Brain pericyte (primary cell): ENCODE measurements around the gene TMBIM6.
"Not testable (repeated sequence)": the region's sequence is repeated elsewhere in the genome, so short reads cannot be mapped to it uniquely, and the experiment has no call there.

ENCODE experiments used
- DNase-seq: peaks from one replicate; pipeline ENCODE4 v3.0.0-alpha.2; 2012; ENCODE audit warnings: low read depth, low spot score

TMBIM6 gene

GRCh38 chr12:49776858-49777257 is 35.5 kb downstream of the TMBIM6 start:
- DNase-seq: no peak

GRCh38 chr12:49777341-49777740 is 36.0 kb downstream of the TMBIM6 start:
- no peak for DNase-seq

- DNase-seq: no peak
These were observed 36.7 kb downstream of the TMBIM6 start for GRCh38 chr12:49777800-49778748.

GRCh38 chr12:49779581-49779980 is 38.2 kb downstream of the TMBIM6 start:
- DNase-seq: no peak

GRCh38 chr12:49780914-49781313 is 39.6 kb downstream of the TMBIM6 start:
- DNase-seq: not testable (repeated sequence)

GRCh38 chr12:49783917-49784676 is 42.7 kb downstream of the TMBIM6 start:
- DNase-seq: peak; percentile 21

- DNase-seq: no peak
These were observed 43.5 kb downstream of the TMBIM6 start for GRCh38 chr12:49784756-49785409.

- DNase-seq: no peak
These were observed 46.3 kb downstream of the TMBIM6 start for GRCh38 chr12:49787672-49788071.

GRCh38 chr12:49789992-49790391 is 48.6 kb downstream of the TMBIM6 start:
- no peak for DNase-seq

- no peak for DNase-seq
These were observed 49.6 kb downstream of the TMBIM6 start for GRCh38 chr12:49790741-49791555.

- no peak for DNase-seq
These were observed 50.3 kb downstream of the TMBIM6 start for GRCh38 chr12:49791700-49792099.

- no peak for DNase-seq
These were observed 51.0 kb downstream of the TMBIM6 start for GRCh38 chr12:49792181-49792970.

GRCh38 chr12:49792976-49793580 is 51.7 kb downstream of the TMBIM6 start:
- DNase-seq: no peak

- DNase-seq: no peak
These were observed 52.3 kb downstream of the TMBIM6 start for GRCh38 chr12:49793620-49794019.

GRCh38 chr12:49794021-49794420 is 52.7 kb downstream of the TMBIM6 start:
- DNase-seq: no peak

GRCh38 chr12:49794811-49795653 is 53.7 kb downstream of the TMBIM6 start:
- DNase-seq: no peak

- no peak for DNase-seq
These were observed 54.3 kb downstream of the TMBIM6 start for GRCh38 chr12:49795654-49796105.

- no peak for DNase-seq
These were observed 54.8 kb downstream of the TMBIM6 start for GRCh38 chr12:49796155-49796554.
